K562 (cell line): ENCODE data around the gene IFI30. TPM values are rescaled to one million over a fixed set of nuclear protein-coding genes. Genes with fewer than 3 reads are reported as not detected.

ENCODE experiments used
- ARNT ChIP-seq, 2 experiments: fragments of 450-650 bp; IDR thresholded peaks; 2 replicates each; pipeline ENCODE4 v1.6.1; 2016; ENCODE audit warnings: mild to moderate bottlenecking in 1 of 2
- CEBPB ChIP-seq: fragments of 450-650 bp; IDR thresholded peaks from 2 replicates; pipeline ENCODE4 v1.6.1; 2016; ENCODE audit warnings: missing genetic modification characterization, missing compliant biosample characterization
- E2F8 ChIP-seq: fragments of 450-650 bp; IDR thresholded peaks from 2 replicates; pipeline ENCODE4 v1.7.1; 2018; ENCODE audit warnings: mild to moderate bottlenecking, low read depth; ENCODE audit not compliant: partially characterized antibody
- ELK1 ChIP-seq: sonication (generic); formaldehyde crosslinking; IDR thresholded peaks from 2 replicates; pipeline ENCODE4 v1.8.1; 2022; ENCODE audit warnings: missing genetic modification reagents
- HDAC6 ChIP-seq: IDR thresholded peaks from 2 replicates; pipeline ENCODE4 v1.6.1; 2012; ENCODE audit warnings: low read depth, mild to moderate bottlenecking, control low read depth, inconsistent platforms, low read length, moderate library complexity
- HMBOX1 ChIP-seq: sonication (generic); IDR thresholded peaks from 2 replicates; pipeline ENCODE4 v1.6.1; 2016
- KDM1A ChIP-seq, 2 experiments: fragments of 450-650 bp; IDR thresholded peaks; 2 replicates each; pipeline ENCODE4 v1.6.1; 2016; ENCODE audit warnings: mild to moderate bottlenecking in 2 of 2
- MTA3 ChIP-seq: fragments of 450-650 bp; formaldehyde crosslinking; IDR thresholded peaks from 2 replicates; pipeline ENCODE4 v1.6.1; 2017; ENCODE audit warnings: mild to moderate bottlenecking, borderline replicate concordance
- RBM25 ChIP-seq: fragments of 200-400 bp; formaldehyde crosslinking; IDR thresholded peaks from 2 replicates; pipeline ENCODE4 v1.6.1; 2018; ENCODE audit warnings: low read length, low read depth, moderate library complexity; ENCODE audit not compliant: severe bottlenecking
- SMARCA5 ChIP-seq: fragments of 450-650 bp; IDR thresholded peaks from 2 replicates; pipeline ENCODE4 v1.6.1; 2016
- ZFP36 ChIP-seq: fragments of 150-350 bp; IDR thresholded peaks from 2 replicates; pipeline ENCODE4 v1.6.1; 2018; ENCODE audit warnings: low read length, low read depth; ENCODE audit not compliant: partially characterized antibody
- ZNF561 ChIP-seq: fragments of 450-650 bp; formaldehyde crosslinking; conservative IDR thresholded peaks from 2 replicates; pipeline ENCODE4 v1.4.0; 2020; ENCODE audit warnings: mild to moderate bottlenecking, moderate library complexity
- ZNF583 ChIP-seq: fragments of 250-450 bp; sonication (Bioruptor Pico); IDR thresholded peaks from 2 replicates; pipeline ENCODE4 v1.4.0; 2020
- polyA plus RNA-seq, 8 experiments: library from polyadenylated mRNA; depleted of rRNA in 4 of 8; stranded (reverse) in 5 of 8; unstranded in 3 of 8; fragments of >200 nt; fragmentation: Nextera tagmentation in 2 of 8; fragmentation: Illumina TruSeq in 1 of 8; extraction: Ambion mirVana in 2 of 8; extraction: Trizol in 1 of 8; gene quantifications; 2 replicates each; pipeline versions ENCODE4 v1.2.1 to v1.2.3, GENCODE V29; 2011 to 2014; ENCODE audit warnings: inconsistent platforms in 1 of 8, missing spikeins in 1 of 8
- total RNA-seq, 7 experiments: library from RNA; depleted of rRNA in 6 of 7; stranded (reverse); fragments of >200 nt in 6 of 7; fragmentation: Illumina TruSeq in 2 of 7; extraction: Trizol in 2 of 7; gene quantifications; 2 replicates each; pipeline versions ENCODE4 v1.2.1 to v1.2.3, GENCODE V29; 2011 to 2021; ENCODE audit warnings: low replicate concordance in 1 of 7
- TF ChIP-seq, protein P1 (sequence below): sonication (generic); formaldehyde crosslinking; IDR thresholded peaks from 2 replicates; pipeline ENCODE4 v1.8.1; 2023; ENCODE audit warnings: missing genetic modification reagents, mild to moderate bottlenecking, borderline replicate concordance

The IFI30 gene
- total and polyA plus RNA-seq, 9 of the 15 experiments (the other 6 are each of a cell fraction or from before 2014, with no cell fraction given): 63.7 to 430 (median 109) TPM

- TF ChIP-seq, protein P1, sequence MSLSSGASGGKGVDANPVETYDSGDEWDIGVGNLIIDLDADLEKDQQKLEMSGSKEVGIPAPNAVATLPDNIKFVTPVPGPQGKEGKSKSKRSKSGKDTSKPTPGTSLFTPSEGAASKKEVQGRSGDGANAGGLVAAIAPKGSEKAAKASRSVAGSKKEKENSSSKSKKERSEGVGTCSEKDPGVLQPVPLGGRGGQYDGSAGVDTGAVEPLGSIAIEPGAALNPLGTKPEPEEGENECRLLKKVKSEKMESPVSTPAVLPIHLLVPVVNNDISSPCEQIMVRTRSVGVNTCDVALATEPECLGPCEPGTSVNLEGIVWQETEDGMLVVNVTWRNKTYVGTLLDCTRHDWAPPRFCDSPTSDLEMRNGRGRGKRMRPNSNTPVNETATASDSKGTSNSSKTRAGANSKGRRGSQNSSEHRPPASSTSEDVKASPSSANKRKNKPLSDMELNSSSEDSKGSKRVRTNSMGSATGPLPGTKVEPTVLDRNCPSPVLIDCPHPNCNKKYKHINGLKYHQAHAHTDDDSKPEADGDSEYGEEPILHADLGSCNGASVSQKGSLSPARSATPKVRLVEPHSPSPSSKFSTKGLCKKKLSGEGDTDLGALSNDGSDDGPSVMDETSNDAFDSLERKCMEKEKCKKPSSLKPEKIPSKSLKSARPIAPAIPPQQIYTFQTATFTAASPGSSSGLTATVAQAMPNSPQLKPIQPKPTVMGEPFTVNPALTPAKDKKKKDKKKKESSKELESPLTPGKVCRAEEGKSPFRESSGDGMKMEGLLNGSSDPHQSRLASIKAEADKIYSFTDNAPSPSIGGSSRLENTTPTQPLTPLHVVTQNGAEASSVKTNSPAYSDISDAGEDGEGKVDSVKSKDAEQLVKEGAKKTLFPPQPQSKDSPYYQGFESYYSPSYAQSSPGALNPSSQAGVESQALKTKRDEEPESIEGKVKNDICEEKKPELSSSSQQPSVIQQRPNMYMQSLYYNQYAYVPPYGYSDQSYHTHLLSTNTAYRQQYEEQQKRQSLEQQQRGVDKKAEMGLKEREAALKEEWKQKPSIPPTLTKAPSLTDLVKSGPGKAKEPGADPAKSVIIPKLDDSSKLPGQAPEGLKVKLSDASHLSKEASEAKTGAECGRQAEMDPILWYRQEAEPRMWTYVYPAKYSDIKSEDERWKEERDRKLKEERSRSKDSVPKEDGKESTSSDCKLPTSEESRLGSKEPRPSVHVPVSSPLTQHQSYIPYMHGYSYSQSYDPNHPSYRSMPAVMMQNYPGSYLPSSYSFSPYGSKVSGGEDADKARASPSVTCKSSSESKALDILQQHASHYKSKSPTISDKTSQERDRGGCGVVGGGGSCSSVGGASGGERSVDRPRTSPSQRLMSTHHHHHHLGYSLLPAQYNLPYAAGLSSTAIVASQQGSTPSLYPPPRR: no peak
- TF ChIP-seq ZNF561 (CRISPR knock-in tag) (no peak), SMARCA5 (0 out of 2 replicates have a peak, but pooled peaks have one; percentile 17), CEBPB (tag) (peak; percentile 47), HMBOX1 (no peak), E2F8 (no peak), ELK1 (no peak), ZNF583 (CRISPR knock-in tag) (no peak), ZFP36 (peak; percentile 25), KDM1A (IDR thresholded peaks at IDR 0.05) (peak in 1 of 2 experiments; percentile 7; a peak in 1 of 4 replicates), HDAC6 (no peak), MTA3 (no peak), RBM25 (peak; percentile 30), ARNT (IDR thresholded peaks at IDR 0.05) (no peak)
These were observed 41.6 kb upstream of the IFI30 start (continued) for GRCh38 chr19:18131841-18132596.
